NCI-H2029 (cell line): ENCODE data around the gene TGFBR3L.
"Not testable (repeated sequence)": the region's sequence is repeated elsewhere in the genome, so short reads cannot be mapped to it uniquely, and the experiment has no call there.

Experiments
- DNase-seq: peaks from one replicate; lab custom pipeline; 2025; lab: John Stamatoyannopoulos, UW

Gene TGFBR3L

DNA sequence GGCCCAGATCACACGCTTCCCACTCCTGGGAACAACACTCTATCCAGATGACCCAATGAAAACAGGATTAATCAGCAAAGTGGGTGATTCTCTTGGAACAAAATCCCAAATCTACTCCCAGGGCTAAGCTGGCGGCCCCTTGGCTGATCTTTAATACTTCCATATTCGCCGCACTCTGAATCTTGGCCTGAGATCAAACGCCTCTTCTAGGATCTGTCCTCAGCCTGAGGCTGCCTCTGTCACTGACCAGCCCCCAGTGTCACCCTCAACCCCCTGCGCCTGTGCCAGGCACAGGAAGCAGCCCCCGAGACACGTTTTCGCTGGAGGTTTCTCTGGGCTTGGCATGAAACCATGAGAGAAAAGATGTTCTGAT is 13.7 kb downstream of the TGFBR3L start:
- DNase-seq = no peak

DNA sequence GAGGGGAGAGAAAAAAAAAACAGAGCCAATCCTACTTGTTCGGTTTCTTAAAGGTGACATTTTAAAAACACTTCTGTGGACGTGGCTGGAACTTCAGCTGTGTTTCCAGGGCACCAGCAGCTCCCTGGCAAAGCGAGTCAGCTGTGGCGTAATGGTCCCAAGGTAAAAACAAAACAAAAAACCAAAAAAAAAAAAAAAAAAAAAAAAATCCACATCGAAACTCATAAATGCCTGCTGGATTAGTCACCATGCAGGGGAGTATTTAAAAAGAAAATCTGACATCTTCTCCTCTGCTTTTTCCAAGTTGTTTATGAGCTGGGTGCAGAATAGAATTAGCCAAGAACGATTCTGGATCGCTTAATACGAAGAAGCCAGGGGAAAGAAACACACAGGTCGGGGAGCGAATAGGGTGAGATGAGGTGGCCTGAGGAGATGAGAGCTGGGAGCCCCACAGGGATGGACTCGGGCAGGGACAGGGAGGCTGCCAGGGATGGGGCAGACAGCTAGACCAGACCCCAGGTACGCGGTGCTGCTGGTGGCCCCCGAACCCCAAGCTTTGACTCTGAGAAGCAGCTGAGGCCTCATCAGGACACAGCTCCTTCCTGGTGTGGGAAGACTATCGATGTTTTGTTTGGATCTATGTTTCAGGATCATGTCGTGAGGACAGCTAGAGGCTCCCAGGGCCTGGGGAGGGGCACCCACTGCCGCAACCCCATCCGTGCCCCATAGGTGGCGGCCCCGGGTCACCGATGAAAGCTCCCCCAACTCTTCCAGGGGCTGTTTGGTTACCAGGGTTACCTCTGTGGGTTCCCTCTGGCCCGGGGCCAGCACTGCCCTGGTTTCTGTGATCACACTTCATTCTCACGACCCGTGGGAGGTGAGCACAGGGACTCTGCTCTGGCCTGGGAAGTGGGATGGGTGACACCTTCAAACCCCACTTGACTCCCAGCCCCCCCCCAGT is 14.4 kb downstream of the TGFBR3L start:
- DNase-seq = no peak

DNA sequence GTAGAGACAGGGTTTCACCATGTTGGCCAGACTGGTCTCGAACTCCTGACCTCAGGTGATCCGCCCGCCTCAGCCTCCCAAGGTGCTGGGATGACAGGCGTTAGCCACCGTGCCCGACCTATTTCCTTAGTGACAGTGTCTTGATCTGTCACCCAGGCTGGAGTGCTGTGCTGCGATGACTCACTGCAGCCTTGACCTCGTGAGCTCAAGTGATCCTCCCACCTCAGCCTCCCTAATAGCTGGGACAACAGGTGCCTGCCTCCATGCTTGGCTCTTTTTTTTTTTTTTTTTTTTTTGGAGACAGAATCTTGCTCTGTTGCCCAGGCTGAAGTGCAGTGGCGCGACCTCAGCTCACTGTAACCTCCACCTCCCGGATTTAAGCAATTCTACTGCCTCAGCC is 15.4 kb downstream of the TGFBR3L start:
- not testable (repeated sequence) for DNase-seq

DNA sequence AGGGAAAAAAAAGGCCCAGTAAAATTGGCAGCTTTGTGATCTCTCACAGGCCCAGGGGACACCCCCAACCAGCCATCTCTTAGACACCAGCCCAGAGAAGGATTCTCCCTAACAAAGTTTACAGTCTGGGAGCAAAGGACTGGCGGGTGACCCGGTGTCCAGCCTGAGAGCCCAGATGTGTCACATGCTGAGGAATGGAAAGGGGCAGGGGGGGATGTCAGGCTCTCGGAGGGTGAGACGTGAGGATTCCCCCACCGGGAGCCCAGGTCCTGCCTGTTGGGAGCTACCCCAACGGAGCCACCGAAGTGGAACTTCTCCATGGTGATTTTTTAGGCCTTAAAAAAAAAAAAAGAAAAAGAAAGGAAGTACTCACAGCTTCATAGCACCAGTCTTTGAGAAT is 16.1 kb downstream of the TGFBR3L start:
- DNase-seq = no peak

DNA sequence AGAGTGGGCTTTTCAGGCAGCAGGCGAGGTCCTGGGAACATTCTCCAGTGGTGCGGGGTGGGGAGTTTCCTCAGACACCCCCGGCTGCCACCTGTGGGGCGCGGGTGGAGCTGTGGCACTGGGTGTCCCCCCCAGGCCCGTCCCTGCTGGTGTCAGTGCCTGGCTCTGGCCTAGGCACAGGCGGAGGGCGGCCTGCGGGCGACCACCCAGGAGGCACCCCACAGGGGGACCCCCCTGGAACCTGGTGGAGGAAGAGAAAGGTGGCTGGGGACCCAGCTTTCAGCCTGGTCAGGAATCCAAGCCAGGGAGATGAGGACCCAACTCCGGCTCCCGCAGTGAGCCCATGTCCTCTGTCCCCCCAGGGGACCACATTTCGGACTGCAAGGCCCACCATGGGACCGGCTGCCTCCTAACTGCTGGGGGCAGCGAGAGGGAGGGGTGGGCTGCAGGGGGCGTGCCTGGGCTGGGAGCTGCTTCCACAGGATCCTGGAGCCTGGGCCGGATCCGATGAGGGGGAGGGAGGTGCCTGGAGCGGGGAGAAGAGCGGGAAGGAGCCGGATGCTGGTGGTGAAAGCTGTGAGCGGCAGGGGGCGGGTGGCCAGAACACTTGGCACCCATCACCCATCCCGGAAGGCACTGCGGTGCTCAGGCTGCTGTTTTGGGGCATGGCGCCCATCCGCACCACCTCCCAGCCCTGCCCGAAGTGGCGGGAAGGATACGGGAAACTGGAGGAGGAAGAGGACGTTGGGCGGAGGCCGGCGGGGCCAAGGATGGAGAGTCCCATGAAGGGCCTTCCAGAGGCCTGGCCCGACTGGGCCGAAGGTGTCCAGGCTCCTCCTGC is 16.8 kb downstream of the TGFBR3L start:
- DNase-seq = no peak

DNA sequence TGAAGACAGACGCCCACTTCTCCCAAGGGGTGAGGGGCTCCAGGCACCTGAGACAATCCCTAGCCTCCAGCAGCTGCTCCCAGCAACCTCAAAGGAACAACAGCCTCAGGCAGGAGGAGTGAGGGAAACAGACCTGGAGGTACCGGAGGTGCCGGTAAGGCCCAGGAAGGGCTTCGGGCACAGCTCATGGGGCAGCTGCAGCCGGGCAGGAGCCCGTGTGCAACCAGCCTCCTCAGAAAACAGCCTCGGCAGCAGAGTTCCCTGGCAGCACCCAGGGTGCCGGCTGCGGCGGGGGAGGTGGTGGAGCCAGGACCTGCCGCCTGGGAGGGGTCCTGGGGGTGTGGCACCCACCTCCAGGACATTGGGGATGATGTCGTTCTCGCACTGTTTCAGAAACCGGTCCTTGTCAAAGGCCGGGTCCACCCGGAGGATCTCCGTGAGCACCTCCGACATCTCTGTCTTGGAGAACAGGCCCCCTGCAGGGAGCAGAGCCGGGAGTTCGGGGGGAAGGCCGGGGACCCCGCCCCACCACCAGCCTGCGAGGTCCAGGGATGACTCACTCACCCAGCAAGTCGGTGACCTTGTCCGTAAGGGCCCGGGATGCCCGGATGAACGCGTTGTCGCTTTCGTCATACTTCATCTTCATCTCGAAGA is 17.8 kb downstream of the TGFBR3L start:
- no peak for DNase-seq

DNA sequence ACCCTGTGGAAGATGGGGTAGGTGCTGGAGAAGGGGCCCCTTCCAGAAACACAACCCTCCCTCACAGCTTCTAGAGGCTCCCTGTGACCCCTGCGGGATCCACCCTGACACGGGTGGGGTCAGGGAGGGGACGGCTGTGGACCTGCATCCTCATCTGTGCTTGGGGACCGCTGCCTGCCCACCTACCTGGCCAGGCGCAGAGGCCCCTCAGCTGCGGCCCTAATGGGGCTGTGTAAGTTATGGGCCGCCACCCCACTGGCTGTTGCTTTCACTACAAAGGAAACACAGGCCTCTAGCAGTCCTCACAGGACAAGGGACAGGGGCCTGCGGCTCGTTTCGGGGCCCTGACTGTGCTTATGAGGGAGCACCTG is 18.3 kb downstream of the TGFBR3L start:
- no peak for DNase-seq

DNA sequence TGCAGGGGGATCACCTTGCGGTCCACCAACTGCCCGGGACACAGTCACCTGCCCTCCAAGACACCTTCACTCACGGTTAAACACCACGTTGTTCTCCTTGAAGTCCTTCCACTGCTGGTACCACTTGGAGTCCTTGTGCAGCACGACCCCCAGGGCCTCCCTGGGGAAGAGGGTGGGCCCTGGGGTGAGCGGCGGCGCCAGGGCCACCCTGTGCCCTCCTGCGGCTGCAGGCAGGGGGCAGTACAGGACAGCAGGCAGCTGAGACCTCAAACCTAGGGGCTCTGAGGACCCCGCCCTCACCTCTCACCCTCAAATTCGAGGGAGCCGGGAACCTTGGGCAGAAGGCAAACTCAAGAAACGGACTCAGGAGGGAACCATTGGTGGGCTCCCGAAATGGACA is 18.8 kb downstream of the TGFBR3L start:
- DNase-seq = no peak

DNA sequence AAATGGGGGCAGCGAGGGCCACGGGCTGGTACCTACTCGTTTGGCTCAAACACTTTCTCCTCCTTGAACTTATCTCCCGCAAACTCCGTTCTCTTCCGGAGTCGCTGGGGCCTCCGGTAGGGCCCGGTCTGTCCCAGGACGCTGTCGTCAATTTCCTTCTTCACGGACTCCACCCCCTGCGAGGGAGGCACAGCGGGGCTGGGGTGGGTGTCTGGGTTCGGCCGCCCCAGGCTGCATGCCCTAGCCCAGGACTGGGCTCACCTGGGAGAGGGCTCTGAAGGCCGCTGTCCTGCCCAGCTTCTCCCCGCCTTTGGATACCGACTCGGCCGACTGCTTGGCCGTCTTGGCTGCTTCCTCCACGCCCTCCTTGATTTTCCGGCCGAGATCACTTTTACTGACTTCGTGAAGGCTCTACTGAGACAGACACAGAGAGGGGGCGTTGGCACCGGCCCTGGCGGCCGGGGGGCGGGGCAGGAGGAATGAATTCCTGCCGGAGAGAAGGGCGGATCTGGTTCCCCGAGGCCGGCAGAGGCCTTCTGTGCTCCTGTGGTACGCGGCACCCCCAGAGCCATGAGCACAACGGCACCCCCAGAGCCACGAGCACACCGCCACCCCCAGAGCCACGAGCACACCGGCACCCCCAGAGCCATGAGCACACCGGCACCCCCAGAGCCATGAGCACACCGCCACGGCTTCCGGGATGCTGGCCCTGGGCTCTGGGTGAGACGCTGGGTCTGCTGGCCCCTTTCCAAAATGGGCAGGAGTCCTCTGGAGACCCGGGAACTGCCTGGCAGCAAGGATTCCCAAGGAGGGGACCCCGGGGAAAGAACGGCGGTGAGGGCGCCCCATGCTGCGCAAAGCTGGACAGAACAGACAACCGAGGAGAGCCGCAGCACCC is 19.4 kb downstream of the TGFBR3L start:
- no peak for DNase-seq

DNA sequence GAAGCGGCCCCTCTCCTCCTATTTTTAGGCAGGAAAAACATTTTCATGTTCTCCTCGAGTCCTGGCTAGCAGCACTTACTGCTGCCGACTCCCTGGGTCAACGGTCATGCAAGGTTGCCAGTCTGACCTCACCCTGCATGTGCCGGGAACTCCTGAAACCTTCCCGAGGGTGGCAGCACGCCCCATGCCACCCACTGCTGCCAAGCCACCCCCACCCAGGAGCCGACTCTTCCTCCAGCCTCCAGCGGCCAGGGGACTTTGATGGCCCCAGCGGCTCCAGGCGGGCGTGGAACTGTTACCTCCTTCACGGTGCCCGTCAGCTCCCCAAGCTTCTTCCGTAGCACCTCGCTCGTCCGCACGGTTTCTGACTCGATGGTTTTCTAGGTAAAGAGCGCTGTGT is 20.1 kb downstream of the TGFBR3L start:
- DNase-seq = no peak

DNA sequence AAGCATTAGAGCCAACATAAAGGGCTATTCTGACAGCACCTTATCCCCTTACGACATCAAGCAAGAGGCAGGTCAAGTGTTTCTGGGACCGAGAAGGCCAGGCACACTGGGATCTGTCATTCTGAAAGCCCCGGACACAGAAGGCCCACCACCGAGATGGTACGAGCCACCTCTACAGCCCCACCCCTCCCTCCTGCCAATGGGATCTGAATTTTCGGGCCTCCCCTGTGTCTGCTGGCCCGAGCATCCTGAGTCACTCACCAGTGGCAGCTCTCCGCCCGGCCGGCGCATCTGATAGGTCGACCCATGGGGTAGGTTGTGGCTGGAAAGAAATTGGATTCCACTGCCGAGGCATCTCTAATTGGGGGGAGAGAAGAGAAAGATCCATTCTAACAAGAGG is 26.2 kb downstream of the TGFBR3L start:
- DNase-seq = no peak

DNA sequence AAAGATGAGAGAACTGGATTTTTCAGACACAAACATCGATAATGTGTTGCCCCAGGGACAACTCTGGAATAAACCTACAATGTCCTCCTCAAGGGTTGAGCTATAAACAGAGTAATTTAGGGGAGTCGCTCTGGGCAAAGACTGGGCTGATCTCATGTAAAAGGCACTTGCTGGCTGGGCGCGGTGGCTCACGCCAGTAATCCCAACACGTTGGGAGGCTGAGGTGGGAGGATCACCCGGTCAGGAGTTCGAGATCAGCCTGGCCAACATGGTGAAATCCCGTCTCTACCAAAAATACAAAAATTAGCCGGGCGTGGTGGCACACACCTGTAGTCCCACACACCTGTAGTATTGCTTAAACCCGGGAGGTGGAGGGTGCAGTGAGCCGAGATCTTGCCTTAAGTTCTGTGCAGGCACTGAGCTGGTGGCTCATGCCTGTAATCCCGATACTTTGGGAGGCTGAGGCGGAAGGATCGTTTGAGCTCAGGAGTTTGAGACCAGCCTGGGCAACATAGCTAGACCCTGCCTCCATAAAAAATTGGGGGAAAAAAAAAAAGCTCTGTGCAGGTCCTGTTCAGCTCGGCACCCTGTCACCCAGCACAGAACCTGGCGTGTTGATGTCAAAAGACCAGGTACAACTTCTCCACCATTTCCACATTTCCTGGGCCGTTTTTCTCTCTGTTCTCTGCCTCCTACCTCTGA is 27.4 kb downstream of the TGFBR3L start:
- DNase-seq = no peak

DNA sequence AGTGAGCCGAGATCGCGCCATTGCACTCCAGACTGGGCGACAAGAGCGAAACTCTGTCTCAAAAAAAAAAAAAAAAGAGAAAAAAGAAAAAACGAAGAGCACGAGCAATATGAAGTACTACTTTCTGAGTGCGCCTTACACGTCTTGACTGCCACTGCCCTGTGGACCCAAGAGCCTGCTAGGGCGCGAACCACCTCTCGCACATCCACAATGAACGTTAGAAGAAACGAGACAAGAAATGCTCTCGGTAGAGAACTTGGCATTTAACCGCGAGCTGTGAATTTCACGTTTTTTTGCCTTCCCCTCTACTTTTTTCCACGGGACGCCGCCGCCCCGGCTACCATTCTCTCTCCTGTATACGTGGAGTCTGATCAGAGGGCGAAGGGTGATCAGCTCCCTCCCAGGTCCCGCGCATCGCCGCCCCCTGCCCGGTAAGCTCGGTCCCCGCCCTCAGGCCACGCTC is 28.4 kb downstream of the TGFBR3L start:
- no peak for DNase-seq

DNA sequence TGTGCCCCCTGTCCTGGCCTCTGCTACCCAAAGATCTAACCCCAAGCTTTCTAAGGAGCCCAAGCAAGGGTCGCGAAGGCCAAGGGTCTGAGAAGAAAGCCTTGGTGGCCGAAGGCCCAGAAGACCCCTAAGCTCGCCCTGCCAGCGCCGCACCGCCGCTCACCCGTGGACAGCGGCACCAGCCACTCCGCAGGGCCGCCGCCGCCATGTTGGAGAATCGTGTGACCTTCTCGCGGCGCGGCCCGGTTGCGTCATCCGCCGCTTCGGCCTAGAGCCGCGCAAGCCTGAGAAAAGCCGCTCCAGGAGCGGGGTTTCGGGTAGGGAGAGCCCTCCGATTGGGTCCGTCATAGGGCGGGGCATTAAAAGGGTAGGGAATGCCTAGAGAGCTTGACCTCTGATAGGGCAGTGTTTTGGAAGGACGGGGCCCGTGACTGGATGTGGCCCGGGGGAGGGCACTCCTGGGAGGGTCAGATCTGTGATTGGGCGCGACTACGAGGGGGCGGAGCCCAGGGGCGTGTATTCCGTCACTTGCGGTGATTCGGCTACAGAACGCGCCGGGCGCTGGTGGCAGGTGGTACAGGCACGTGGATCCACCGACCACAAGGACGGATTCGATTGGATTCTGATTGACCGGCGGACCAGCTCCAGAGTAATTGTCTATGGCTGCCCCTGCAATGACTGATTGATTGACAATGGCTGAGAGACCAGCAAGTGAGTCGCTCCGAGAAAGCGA is 29.0 kb downstream of the TGFBR3L start, which contains the start of gene TIMM44:
Gene TIMM44, minus strand, starts transcription at position 223 of the 733 bp plus-strand sequence. Its CDS starts 15 bp downstream, at position 208.
- DNase-seq = peak; percentile 100

DNA sequence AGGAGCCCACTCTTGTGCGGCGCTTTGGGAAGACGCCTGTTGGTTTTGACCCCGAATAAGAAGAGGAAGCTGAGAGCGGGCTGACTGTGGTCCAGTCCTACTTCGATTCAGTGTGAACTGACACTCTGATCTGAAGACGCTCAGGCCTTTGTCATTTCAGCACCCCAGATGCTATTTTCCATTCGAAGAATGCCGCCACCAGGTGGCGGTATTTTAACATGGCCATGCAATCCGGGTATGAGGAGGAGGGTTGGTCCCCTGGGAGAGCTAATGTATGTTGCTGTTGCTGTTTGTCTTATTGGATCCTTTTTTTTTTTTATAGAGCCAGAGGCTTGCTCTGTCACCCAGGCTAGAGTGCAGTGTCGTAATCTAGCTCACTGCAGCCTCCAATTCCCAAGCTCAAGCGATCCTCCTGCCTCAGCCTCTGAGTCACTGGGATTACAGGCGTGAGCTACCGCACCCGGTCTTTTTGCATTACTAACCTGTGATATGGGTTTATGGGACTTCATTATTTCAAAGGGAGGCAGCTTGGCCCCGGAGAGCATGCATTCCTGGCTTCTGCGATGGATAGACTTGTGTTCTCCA is 29.6 kb downstream of the TGFBR3L start:
- peak; percentile 88 for DNase-seq

DNA sequence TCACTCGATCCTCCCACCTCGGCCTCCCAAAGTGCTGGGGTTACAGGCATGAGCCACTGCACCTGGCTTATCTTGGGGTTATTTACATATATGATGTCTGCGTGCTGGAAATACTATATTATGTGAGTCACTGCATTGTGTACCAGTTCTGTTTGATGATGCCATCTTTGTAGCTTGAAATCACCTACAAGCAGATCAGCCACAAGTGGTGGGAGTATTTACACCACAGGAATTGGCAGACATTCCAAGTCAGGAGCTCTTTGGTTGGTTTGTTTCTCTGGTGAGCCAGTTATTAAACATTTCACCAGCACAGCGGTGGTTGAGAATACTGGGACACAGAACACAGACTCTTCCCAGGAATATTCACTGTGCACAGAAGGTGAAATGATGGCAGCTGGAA is 33.3 kb downstream of the TGFBR3L start:
- DNase-seq = no peak

DNA sequence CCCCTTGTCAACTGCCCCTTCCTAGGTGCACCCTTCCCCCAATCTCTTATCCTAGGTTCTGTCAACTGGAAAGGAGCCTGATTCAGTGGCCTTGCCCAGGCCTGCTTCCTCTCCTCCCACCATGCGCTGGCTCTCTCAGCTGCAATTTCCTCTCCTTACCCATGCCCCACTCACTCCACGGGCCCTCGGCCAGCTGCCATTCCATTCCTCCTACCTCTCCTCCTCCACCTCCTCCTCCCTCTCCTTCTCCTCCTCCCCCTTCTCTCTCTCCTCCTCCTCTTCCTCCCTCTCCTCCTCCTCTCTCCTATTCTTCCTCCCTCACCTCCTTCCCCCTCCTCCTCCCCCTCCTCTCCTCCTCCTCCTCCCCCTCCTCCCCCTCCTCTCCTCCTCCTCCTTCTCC is 38.4 kb downstream of the TGFBR3L start:
- DNase-seq = no peak

DNA sequence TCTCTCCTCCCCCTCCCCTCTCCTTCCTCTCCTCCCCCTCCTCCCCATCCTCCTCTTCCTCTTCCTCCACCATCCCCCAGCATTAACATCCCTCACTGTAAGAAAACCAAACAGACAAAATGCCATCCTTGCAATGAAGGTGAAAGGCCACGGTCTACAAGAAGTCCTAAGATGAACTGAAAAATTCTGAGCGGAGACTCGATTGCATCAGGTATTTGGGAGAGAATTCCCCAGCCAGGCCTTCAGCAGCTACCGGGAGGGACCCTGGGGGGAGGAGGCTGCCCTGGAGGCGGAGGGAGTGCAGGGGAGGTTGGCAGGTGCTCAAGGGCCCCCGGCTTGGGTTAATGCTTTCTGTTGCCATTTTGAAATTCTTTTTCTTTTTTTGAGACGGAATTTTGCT is 38.9 kb downstream of the TGFBR3L start:
- DNase-seq = no peak

DNA sequence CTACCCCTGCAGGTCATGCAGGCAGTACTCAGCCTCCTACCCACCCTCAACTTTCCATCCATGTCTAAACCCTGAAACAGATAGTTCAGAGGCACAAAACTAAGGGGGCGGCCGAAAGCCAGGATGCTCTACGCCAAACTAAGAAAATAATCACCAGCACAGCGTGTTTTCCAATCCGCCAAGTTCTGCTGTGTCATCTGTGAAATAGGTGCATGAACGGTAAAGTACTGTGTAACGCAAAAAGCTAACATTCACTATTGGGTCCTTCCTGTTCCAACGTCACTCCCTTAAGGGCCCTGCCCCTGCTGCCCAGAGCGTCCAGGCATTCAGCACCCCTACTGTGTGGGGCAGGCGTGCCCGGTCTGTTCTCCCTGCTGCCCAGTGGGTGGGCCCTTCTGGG is 41.1 kb downstream of the TGFBR3L start:
- no peak for DNase-seq

DNA sequence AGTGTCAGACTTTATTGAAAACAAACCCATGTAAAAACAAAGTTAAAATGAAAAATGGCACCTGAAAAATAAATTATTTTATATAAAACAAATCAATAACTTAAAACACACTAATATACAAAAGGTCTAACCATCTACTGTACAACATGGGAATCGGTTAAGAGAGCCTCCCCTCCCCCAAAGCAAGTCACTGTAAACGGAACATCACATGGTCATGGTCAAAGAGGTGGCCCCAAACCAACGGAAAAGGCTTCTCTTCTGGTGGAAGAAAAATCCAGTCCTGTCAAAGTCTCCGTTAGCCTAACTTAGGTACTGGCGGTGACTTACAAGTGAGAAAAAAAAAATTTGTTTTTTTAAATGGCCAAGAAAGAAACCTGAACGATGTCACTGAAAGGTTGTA is 44.6 kb downstream of the TGFBR3L start:
- DNase-seq = no peak
